Measurements from ENCODE around the gene TBX4.

The TBX4 gene

GRCh38 chr17:61467416-61468262, 15.4 kb downstream of the TBX4 start:
- H2BK5ac ChIP-seq (ENCODE audit: low read length) = no peak overlapping the region
- DNase-seq (ENCODE audit: low spot score) = no peak
- no peak overlapping the region for H3K14ac ChIP-seq (ENCODE audit: low read length)
- peaks cover 2 to 4% of the 10 kb centered on the region in 2 donors for H3K9me3 ChIP-seq (replicated peaks in 1 of 2; ENCODE audit: control insufficient read depth in 2 of 2, insufficient read depth in 1 of 2, low read depth in 1 of 2, low read length in 2 of 2)
- H3K27ac ChIP-seq (replicated peaks; ENCODE audit: low read length) = no peak overlapping the region
- no peak overlapping the region for H2AK5ac ChIP-seq (ENCODE audit: low read depth, low read length)
- H3K79me1 ChIP-seq (ENCODE audit: low read depth, low read length) = no peaks in the 10 kb centered on the region
- no peak overlapping the region for H2BK120ac ChIP-seq (ENCODE audit: low read depth, low read length)
- no peak overlapping the region for H3K4ac ChIP-seq (ENCODE audit: low read length)
- H4K8ac ChIP-seq (ENCODE audit: low read depth, low read length) = no peak overlapping the region
- H3K4me1 ChIP-seq (ENCODE audit: control insufficient read depth in 2 of 2, insufficient read depth in 1 of 2, low read depth in 1 of 2, low read length in 2 of 2) = peaks cover 2 to 3% of the 10 kb centered on the region in 2 donors
- no peak overlapping the region for H3K18ac ChIP-seq (ENCODE audit: low read length)
- H2AFZ ChIP-seq (ENCODE audit: low read length) = peak overlapping the region; percentile 84
- no CpG with 5 or more reads among the region's 15 CpGs for WGBS, 2 donors (ENCODE audit: extremely low coverage in 2 of 2, insufficient read length in 2 of 2, insufficient replicate concordance in 1 of 2)
- H3K9ac ChIP-seq (ENCODE audit: low read depth, low read length, poor library complexity) = no peak overlapping the region
- H2BK15ac ChIP-seq (ENCODE audit: low read length) = no peak overlapping the region
- H4K91ac ChIP-seq (ENCODE audit: low read depth, low read length, poor library complexity) = no peak overlapping the region
- peaks cover 7 to 77% (median 18%) of the 10 kb centered on the region in 3 experiments for H3K27me3 ChIP-seq (ENCODE audit: control insufficient read depth in 3 of 3, insufficient read depth in 3 of 3, low read depth in 1 of 3, low read length in 3 of 3)
- H3K4me2 ChIP-seq (ENCODE audit: insufficient read depth, low read length, poor library complexity, severe bottlenecking) = no peak overlapping the region
- no peaks in the 10 kb centered on the region for H3K36me3 ChIP-seq (replicated peaks in 1 of 2; ENCODE audit: control insufficient read depth in 2 of 2, insufficient read depth in 2 of 2, low read length in 2 of 2)
- no peak overlapping the region for H2BK12ac ChIP-seq (ENCODE audit: low read length)
- no peak overlapping the region for H3K4me3 ChIP-seq (ENCODE audit: low read length in 2 of 2)
- no peak overlapping the region for H3K23ac ChIP-seq (ENCODE audit: low read depth, low read length, poor library complexity)

DNA sequence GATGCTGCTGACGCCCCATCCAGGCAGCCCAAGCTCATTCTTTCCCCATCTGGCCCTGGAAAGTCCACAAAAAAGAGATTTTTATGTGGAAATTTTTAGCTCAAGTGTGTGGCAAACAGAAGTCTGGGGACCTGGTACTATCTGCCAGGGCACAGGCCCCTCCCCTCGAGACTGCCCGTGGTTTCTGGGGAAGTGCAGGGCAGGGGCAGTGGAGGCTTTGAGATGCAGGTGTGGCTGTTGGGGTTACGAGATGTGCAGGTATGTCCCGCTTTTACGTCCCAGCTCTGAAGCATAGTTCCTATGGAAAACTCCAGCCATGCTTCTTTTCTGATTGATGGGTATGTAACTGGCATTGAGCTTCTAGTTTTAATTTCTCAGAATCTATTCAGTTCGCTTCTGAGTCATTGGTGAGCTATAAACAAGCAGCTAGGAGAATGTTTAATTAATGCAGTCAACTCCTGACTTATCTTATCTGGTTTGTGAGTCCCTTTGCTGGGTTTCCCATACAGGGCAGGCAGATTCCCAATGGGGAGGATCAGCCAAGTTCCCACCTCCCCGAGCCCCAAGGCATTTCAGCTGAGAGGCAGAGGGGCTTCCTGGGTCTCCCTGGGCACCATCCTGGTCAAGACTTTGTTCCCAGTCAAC, 16.2 kb downstream of the TBX4 start:
- Histone ChIP-seq H2BK5ac (ENCODE audit: low read length) (no peak overlapping the region), H3K14ac (ENCODE audit: low read length) (no peak overlapping the region), H3K4me1 (ENCODE audit: control insufficient read depth in 2 of 2, insufficient read depth in 1 of 2, low read depth in 1 of 2, low read length in 2 of 2) (peaks cover 2 to 3% of the 10 kb centered on the region in 2 donors), H4K8ac (ENCODE audit: low read depth, low read length) (no peak overlapping the region), H3K79me1 (ENCODE audit: low read depth, low read length) (no peaks in the 10 kb centered on the region), H2BK120ac (ENCODE audit: low read depth, low read length) (no peak overlapping the region), H4K91ac (ENCODE audit: low read depth, low read length, poor library complexity) (no peak overlapping the region), H3K9me3 (replicated peaks in 1 of 2; ENCODE audit: control insufficient read depth in 2 of 2, insufficient read depth in 1 of 2, low read depth in 1 of 2, low read length in 2 of 2) (peaks cover 0 to 1% of the 10 kb centered on the region in 2 donors), H3K18ac (ENCODE audit: low read length) (no peak overlapping the region), H3K27me3 (ENCODE audit: control insufficient read depth in 3 of 3, insufficient read depth in 3 of 3, low read depth in 1 of 3, low read length in 3 of 3) (peaks cover 0 to 75% (median 11%) of the 10 kb centered on the region in 3 experiments), H3K4me3 (ENCODE audit: low read length in 2 of 2) (no peak overlapping the region), H2AFZ (ENCODE audit: low read length) (peak overlapping the region; percentile 84), H2BK12ac (ENCODE audit: low read length) (no peak overlapping the region), H3K4me2 (ENCODE audit: insufficient read depth, low read length, poor library complexity, severe bottlenecking) (no peak overlapping the region), H3K27ac (replicated peaks; ENCODE audit: low read length) (no peak overlapping the region), H3K4ac (ENCODE audit: low read length) (no peak overlapping the region), H3K36me3 (replicated peaks in 1 of 2; ENCODE audit: control insufficient read depth in 2 of 2, insufficient read depth in 2 of 2, low read length in 2 of 2) (no peaks in the 10 kb centered on the region), H2BK15ac (ENCODE audit: low read length) (peak overlapping the region; percentile 62), H3K9ac (ENCODE audit: low read depth, low read length, poor library complexity) (no peak overlapping the region), H3K23ac (ENCODE audit: low read depth, low read length, poor library complexity) (no peak overlapping the region), H2AK5ac (ENCODE audit: low read depth, low read length) (no peak overlapping the region)
- DNase-seq (ENCODE audit: low spot score) = no peak
- WGBS, 2 donors (ENCODE audit: extremely low coverage in 2 of 2, insufficient read length in 2 of 2, insufficient replicate concordance in 1 of 2) = no CpG with 5 or more reads among the region's 8 CpGs

DNA sequence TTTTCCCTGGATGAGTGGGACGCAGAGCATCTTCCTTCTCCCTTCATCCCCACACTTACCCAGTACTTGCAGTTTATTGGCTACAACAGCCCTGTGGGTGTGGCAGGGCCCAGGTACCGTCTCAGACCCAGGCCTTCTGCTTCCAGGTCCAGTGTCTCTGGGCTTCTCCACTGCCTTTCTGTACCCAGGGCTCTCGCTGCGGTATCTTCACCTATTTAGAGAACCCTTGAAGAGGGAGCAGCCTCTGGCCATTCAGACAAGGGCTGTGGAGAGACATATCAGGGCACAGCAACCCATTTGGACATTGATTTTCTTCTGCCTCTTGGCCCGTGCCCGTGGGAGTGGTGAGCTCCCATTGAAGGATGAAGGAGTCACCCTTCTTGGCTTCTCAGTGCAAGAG, 17.3 kb downstream of the TBX4 start:
- peaks cover 0 to 75% (median 5%) of the 10 kb centered on the region in 3 experiments for H3K27me3 ChIP-seq (ENCODE audit: control insufficient read depth in 3 of 3, insufficient read depth in 3 of 3, low read depth in 1 of 3, low read length in 3 of 3)
- no peak overlapping the region for H3K9ac ChIP-seq (ENCODE audit: low read depth, low read length, poor library complexity)
- no peak for DNase-seq (ENCODE audit: low spot score)
- no peak overlapping the region for H2BK5ac ChIP-seq (ENCODE audit: low read length)
- H3K27ac ChIP-seq (replicated peaks; ENCODE audit: low read length) = no peak overlapping the region
- H3K79me1 ChIP-seq (ENCODE audit: low read depth, low read length) = no peaks in the 10 kb centered on the region
- no peak overlapping the region for H4K8ac ChIP-seq (ENCODE audit: low read depth, low read length)
- no peak overlapping the region for H2BK15ac ChIP-seq (ENCODE audit: low read length)
- no peak overlapping the region for H3K23ac ChIP-seq (ENCODE audit: low read depth, low read length, poor library complexity)
- no peak overlapping the region for H2AFZ ChIP-seq (ENCODE audit: low read length)
- no peak overlapping the region for H2AK5ac ChIP-seq (ENCODE audit: low read depth, low read length)
- H3K18ac ChIP-seq (ENCODE audit: low read length) = no peak overlapping the region
- peaks cover 2 to 3% of the 10 kb centered on the region in 2 donors for H3K4me1 ChIP-seq (ENCODE audit: control insufficient read depth in 2 of 2, insufficient read depth in 1 of 2, low read depth in 1 of 2, low read length in 2 of 2)
- no peaks in the 10 kb centered on the region for H3K9me3 ChIP-seq (replicated peaks in 1 of 2; ENCODE audit: control insufficient read depth in 2 of 2, insufficient read depth in 1 of 2, low read depth in 1 of 2, low read length in 2 of 2)
- no peak overlapping the region for H4K91ac ChIP-seq (ENCODE audit: low read depth, low read length, poor library complexity)
- no CpG with 5 or more reads among the region's 6 CpGs for WGBS, 2 donors (ENCODE audit: extremely low coverage in 2 of 2, insufficient read length in 2 of 2, insufficient replicate concordance in 1 of 2)
- H3K4me2 ChIP-seq (ENCODE audit: insufficient read depth, low read length, poor library complexity, severe bottlenecking) = no peak overlapping the region
- H2BK12ac ChIP-seq (ENCODE audit: low read length) = no peak overlapping the region
- no peak overlapping the region for H3K4ac ChIP-seq (ENCODE audit: low read length)
- H3K36me3 ChIP-seq (replicated peaks in 1 of 2; ENCODE audit: control insufficient read depth in 2 of 2, insufficient read depth in 2 of 2, low read length in 2 of 2) = no peaks in the 10 kb centered on the region
- H2BK120ac ChIP-seq (ENCODE audit: low read depth, low read length) = no peak overlapping the region
- no peak overlapping the region for H3K4me3 ChIP-seq (ENCODE audit: low read length in 2 of 2)
- H3K14ac ChIP-seq (ENCODE audit: low read length) = no peak overlapping the region

DNA sequence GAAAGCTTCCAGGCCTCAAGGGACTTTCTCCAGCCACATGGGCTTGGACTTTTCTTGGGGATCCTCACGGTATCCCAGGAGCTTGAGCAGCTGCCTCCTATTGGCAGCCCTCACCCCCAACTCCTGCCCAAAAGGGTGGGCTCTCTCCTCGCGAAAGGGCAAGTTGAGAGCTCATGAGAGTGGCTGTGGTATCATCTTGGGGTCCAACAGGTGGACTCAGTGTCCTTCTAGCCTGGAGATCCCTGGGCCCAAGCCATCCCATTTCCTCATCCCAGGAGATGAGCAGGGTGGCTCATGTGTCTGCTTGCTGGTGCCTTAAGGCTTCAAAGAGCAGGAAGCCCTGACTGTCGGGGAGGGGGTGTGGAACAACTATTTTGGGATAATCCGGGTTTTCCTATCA, 17.7 kb downstream of the TBX4 start:
- Histone ChIP-seq H3K36me3 (replicated peaks in 1 of 2; ENCODE audit: control insufficient read depth in 2 of 2, insufficient read depth in 2 of 2, low read length in 2 of 2) (no peaks in the 10 kb centered on the region), H3K27me3 (ENCODE audit: control insufficient read depth in 3 of 3, insufficient read depth in 3 of 3, low read depth in 1 of 3, low read length in 3 of 3) (peaks cover 0 to 73% (median 3%) of the 10 kb centered on the region in 3 experiments), H3K79me1 (ENCODE audit: low read depth, low read length) (no peaks in the 10 kb centered on the region), H2BK5ac (ENCODE audit: low read length) (no peak overlapping the region), H3K4ac (ENCODE audit: low read length) (no peak overlapping the region), H2BK12ac (ENCODE audit: low read length) (no peak overlapping the region), H3K9me3 (replicated peaks in 1 of 2; ENCODE audit: control insufficient read depth in 2 of 2, insufficient read depth in 1 of 2, low read depth in 1 of 2, low read length in 2 of 2) (no peaks in the 10 kb centered on the region), H3K4me1 (ENCODE audit: control insufficient read depth in 2 of 2, insufficient read depth in 1 of 2, low read depth in 1 of 2, low read length in 2 of 2) (peaks cover 2 to 3% of the 10 kb centered on the region in 2 donors), H4K91ac (ENCODE audit: low read depth, low read length, poor library complexity) (no peak overlapping the region), H3K9ac (ENCODE audit: low read depth, low read length, poor library complexity) (no peak overlapping the region), H3K4me3 (ENCODE audit: low read length in 2 of 2) (no peak overlapping the region), H3K4me2 (ENCODE audit: insufficient read depth, low read length, poor library complexity, severe bottlenecking) (no peak overlapping the region), H2AK5ac (ENCODE audit: low read depth, low read length) (no peak overlapping the region), H2BK120ac (ENCODE audit: low read depth, low read length) (no peak overlapping the region), H3K14ac (ENCODE audit: low read length) (no peak overlapping the region), H2BK15ac (ENCODE audit: low read length) (no peak overlapping the region), H3K23ac (ENCODE audit: low read depth, low read length, poor library complexity) (no peak overlapping the region), H2AFZ (ENCODE audit: low read length) (no peak overlapping the region), H4K8ac (ENCODE audit: low read depth, low read length) (no peak overlapping the region), H3K18ac (ENCODE audit: low read length) (no peak overlapping the region), H3K27ac (replicated peaks; ENCODE audit: low read length) (no peak overlapping the region)
- no CpG with 5 or more reads among the region's 5 CpGs for WGBS, 2 donors (ENCODE audit: extremely low coverage in 2 of 2, insufficient read length in 2 of 2, insufficient replicate concordance in 1 of 2)
- DNase-seq (ENCODE audit: low spot score) = no peak
